Activated naive CD8-positive, alpha-beta T cell treated with anti-CD3 and anti-CD28 coated beads, Interleukin-2, amount 10 ng/mL, durations not matched to agents 7 days and 5 days (primary cell): ENCODE measurements around the gene CLEC20A. TPM values are rescaled to one million over a fixed set of nuclear protein-coding genes. Genes with fewer than 3 reads are reported as not detected.

ENCODE experiments used
- total RNA-seq, 2 experiments: library from RNA; stranded (reverse); gene quantifications; one replicate each; pipeline ENCODE4 v1.2.3, GENCODE V29; 2021

The CLEC20A gene
- total RNA-seq, 2 experiments from 2014 or later: not detected

Other genes with a start within 250 kb of the CLEC20A start
- gene TEX35, start 16.1 kb upstream of the CLEC20A start, total RNA-seq: not detected
- 1 to 10 TPM; 6.2 to 8.2 TPM for gene RALGPS2, start 228.3 kb upstream of the CLEC20A start, total RNA-seq